Activated CD8-positive, alpha-beta T cell treated with anti-CD3 and anti-CD28 coated beads, Interleukin-2, amount 10 ng/mL, durations not matched to agents 7 days and 5 days (primary cell): ENCODE measurements around the gene C2CD3. TPM values are rescaled to one million over a fixed set of nuclear protein-coding genes. Genes with fewer than 3 reads are reported as not detected.

Source experiments
- ATAC-seq: fragments of 150-1000 bp; cut with Tn5 transposase; one replicate; pipeline ENCODE4 v1.10.0; 2021; ENCODE audit warnings: moderate library complexity
- CTCF ChIA-PET: fragments of 350-600 bp; sonication (Branson Sonifier 250); formaldehyde crosslinking; loops from one replicate; lab custom pipeline; 2021; ENCODE audit warnings: antibody characterized with exemption; lab: Charles Lee
- POLR2A ChIA-PET: fragments of 350-600 bp; sonication (Branson Sonifier 250); formaldehyde crosslinking; loops from one replicate; lab custom pipeline; 2021; ENCODE audit warnings: antibody characterized with exemption; lab: Charles Lee
- DNase-seq: peaks from one replicate; pipeline ENCODE4 v3.0.0-alpha.2; 2020
- H3K27ac Mint-ChIP-seq: one replicate; pipeline ENCODE4 v1.8.0; 2021; ENCODE audit warnings: mild to moderate bottlenecking, mixed read lengths
- H3K27me3 Mint-ChIP-seq: one replicate; pipeline ENCODE4 v1.8.0; 2021; ENCODE audit warnings: low read depth, mixed read lengths
- H3K36me3 Mint-ChIP-seq: one replicate; pipeline ENCODE4 v1.8.0; 2021; ENCODE audit warnings: low read depth, mixed read lengths
- H3K4me1 Mint-ChIP-seq: one replicate; pipeline ENCODE4 v1.8.0; 2021; ENCODE audit warnings: low read depth, mixed read lengths
- H3K4me3 Mint-ChIP-seq: one replicate; pipeline ENCODE4 v1.8.0; 2021; ENCODE audit warnings: mild to moderate bottlenecking, mixed read lengths
- H3K9me3 Mint-ChIP-seq: one replicate; pipeline ENCODE4 v1.8.0; 2022; ENCODE audit warnings: mixed read lengths; ENCODE audit not compliant: insufficient read depth
- total RNA-seq, 2 experiments: library from RNA; stranded (reverse); gene quantifications; one replicate each; pipeline ENCODE4 v1.2.3, GENCODE V29; 2021

Gene C2CD3
- total RNA-seq, 2 experiments from 2014 or later: 36.0 to 44.2 TPM

GRCh38 chr11:74012074-74012809, 158.6 kb downstream of the C2CD3 start:
- no peak for DNase-seq
- ChIA-PET CTCF (interaction anchor here (0.8 to 1.5 kb wide), 3 partner anchors 18 to 159 kb away, joined by 3 to 7 read pairs (median 3); partner anchors contain the start of genes C2CD3 and PPME1), POLR2A (interaction anchor here (1.2 to 6.1 kb wide), 6 partner anchors 10 to 42 kb away, joined by 3 to 51 read pairs (median 7); partner anchors contain the start of gene UCP2)
- Mint-ChIP-seq H3K27me3 (no peaks in the 10 kb centered on the region), H3K27ac (peak overlapping the region; percentile 75), H3K36me3 (peaks cover 36% of the 10 kb centered on the region), H3K4me3 (no peak overlapping the region), H3K9me3 (no peaks in the 10 kb centered on the region), H3K4me1 (peaks cover 65% of the 10 kb centered on the region)
- no peak for ATAC-seq

GRCh38 chr11:74011360-74012073, 159.3 kb downstream of the C2CD3 start:
- POLR2A ChIA-PET: interaction anchor here (1.2 to 6.1 kb wide), 6 partner anchors 9 to 41 kb away, joined by 3 to 51 read pairs (median 7); partner anchors contain the start of gene UCP2
- CTCF ChIA-PET: interaction anchor here (0.8 to 1.6 kb wide), 4 partner anchors 16 to 160 kb away, joined by 3 to 7 read pairs (median 4); partner anchors contain the start of genes C2CD3 and PPME1
- ATAC-seq: peak; percentile 81

GRCh38 chr11:74010306-74011300, 160.2 kb downstream of the C2CD3 start:
- Mint-ChIP-seq H3K27ac (peak overlapping the region; percentile 75), H3K4me3 (no peak overlapping the region), H3K4me1 (peaks cover 79% of the 10 kb centered on the region), H3K36me3 (peaks cover 23% of the 10 kb centered on the region), H3K27me3 (no peaks in the 10 kb centered on the region), H3K9me3 (no peaks in the 10 kb centered on the region)
- ChIA-PET POLR2A (interaction anchor here (1.1 to 6.1 kb wide), 4 partner anchors 8 to 31 kb away, joined by 4 to 51 read pairs (median 14); partner anchors contain the start of gene UCP2), CTCF (interaction anchor here (0.7 to 1.6 kb wide), 4 partner anchors 13 to 30 kb away, joined by 3 to 5 read pairs (median 4); partner anchors contain the start of gene UCP2)
- ATAC-seq (no peak), DNase-seq (no peak)

More at GRCh38 chr11:74011360-74012073, 159.3 kb downstream of the C2CD3 start:
- Mint-ChIP-seq H3K4me3 (no peak overlapping the region), H3K4me1 (peaks cover 70% of the 10 kb centered on the region), H3K9me3 (no peaks in the 10 kb centered on the region), H3K27ac (peak overlapping the region; percentile 75), H3K27me3 (no peaks in the 10 kb centered on the region), H3K36me3 (peaks cover 29% of the 10 kb centered on the region)
- DNase-seq: no peak

- Mint-ChIP-seq H3K36me3 (peaks cover 18% of the 10 kb centered on the region), H3K9me3 (no peaks in the 10 kb centered on the region), H3K27ac (peak overlapping the region; percentile 75), H3K4me1 (peaks cover 79% of the 10 kb centered on the region), H3K27me3 (no peaks in the 10 kb centered on the region), H3K4me3 (no peak overlapping the region)
- POLR2A ChIA-PET: interaction anchor here (1.1 to 6.1 kb wide), 5 partner anchors 14 to 38 kb away, joined by 3 to 51 read pairs (median 21); partner anchors contain the start of gene UCP2
- DNase-seq: no peak
- ATAC-seq: no peak
- CTCF ChIA-PET: interaction anchor here (0.7 to 2.3 kb wide), 6 partner anchors 12 to 46 kb away, joined by 3 to 7 read pairs (median 4); partner anchors contain the start of gene UCP2
Measured at GRCh38 chr11:74009675-74010305, 161.0 kb downstream of the C2CD3 start.

GRCh38 chr11:74009230-74009547, 161.6 kb downstream of the C2CD3 start:
- peak overlapping the region; percentile 76 for H3K27ac Mint-ChIP-seq

GRCh38 chr11:74008373-74009229, 162.2 kb downstream of the C2CD3 start, which contains the start of gene UCP3:
Gene UCP3 (minus strand): TSS chr11:74009085. CDS start chr11:74007042, 2,043 bp downstream.
- ChIA-PET POLR2A (interaction anchor here (1.0 to 2.9 kb wide), 6 partner anchors 13 to 162 kb away, joined by 3 to 33 read pairs (median 4); partner anchors contain the start of genes C2CD3, PPME1 and UCP2), CTCF (interaction anchor here (1.0 to 2.3 kb wide), 5 partner anchors 11 to 45 kb away, joined by 3 to 7 read pairs (median 3); no protein-coding TSS in a partner anchor)
- DNase-seq (no peak), ATAC-seq (no peak)
- H3K4me3 Mint-ChIP-seq: no peak within 1 kb of the TSS
- peak within 1 kb of the TSS; percentile 76 for H3K27ac Mint-ChIP-seq
- H3K9me3 Mint-ChIP-seq: no peaks in the 10 kb centered on the region
- H3K27me3 Mint-ChIP-seq: no peaks in the 10 kb centered on the region
- peaks cover 82% of the 10 kb centered on the region for H3K4me1 Mint-ChIP-seq
- H3K36me3 Mint-ChIP-seq: peaks cover 17% of the 10 kb centered on the region

More at GRCh38 chr11:74009230-74009547, 161.6 kb downstream of the C2CD3 start:
- H3K4me3 Mint-ChIP-seq: no peak overlapping the region
- no peaks in the 10 kb centered on the region for H3K9me3 Mint-ChIP-seq
- no peak for DNase-seq
- H3K4me1 Mint-ChIP-seq: peaks cover 79% of the 10 kb centered on the region
- ChIA-PET CTCF (interaction anchor here (1.0 to 2.3 kb wide), 3 partner anchors 12 to 45 kb away, joined by 3 to 7 read pairs (median 6); no protein-coding TSS in a partner anchor), POLR2A (interaction anchor here (1.1 to 2.9 kb wide), 4 partner anchors 13 to 38 kb away, joined by 3 to 33 read pairs (median 14); partner anchors contain the start of gene UCP2)
- H3K27me3 Mint-ChIP-seq: no peaks in the 10 kb centered on the region
- no peak for ATAC-seq
- peaks cover 16% of the 10 kb centered on the region for H3K36me3 Mint-ChIP-seq

GRCh38 chr11:74007691-74008372, 163.0 kb downstream of the C2CD3 start:
- Mint-ChIP-seq H3K27ac (peak overlapping the region; percentile 76), H3K36me3 (peaks cover 24% of the 10 kb centered on the region), H3K4me1 (peaks cover 87% of the 10 kb centered on the region), H3K27me3 (no peaks in the 10 kb centered on the region), H3K4me3 (no peak overlapping the region), H3K9me3 (no peaks in the 10 kb centered on the region)
- ATAC-seq: no peak
- CTCF ChIA-PET: interaction anchor here (1.0 to 2.3 kb wide), 5 partner anchors 10 to 44 kb away, joined by 3 to 7 read pairs (median 3); no protein-coding TSS in a partner anchor
- POLR2A ChIA-PET: interaction anchor here (0.6 to 2.9 kb wide), 6 partner anchors 12 to 1895 kb away, joined by 3 to 33 read pairs (median 4); partner anchors contain the start of genes ANAPC15, C2CD3, PPME1 and UCP2
- DNase-seq: no peak

- H3K27me3 Mint-ChIP-seq: no peaks in the 10 kb centered on the region
- no peak for ATAC-seq
- H3K27ac Mint-ChIP-seq: peak overlapping the region; percentile 70
- CTCF ChIA-PET: interaction anchor here (1.4 kb wide), 1 partner anchor 12 kb away, joined by 3 read pairs; no protein-coding TSS in a partner anchor
- peaks cover 28% of the 10 kb centered on the region for H3K36me3 Mint-ChIP-seq
- POLR2A ChIA-PET: interaction anchor here (2.5 to 2.9 kb wide), 2 partner anchors 11 to 25 kb away, joined by 26 to 33 read pairs; partner anchors contain the start of gene UCP2
- peaks cover 81% of the 10 kb centered on the region for H3K4me1 Mint-ChIP-seq
- H3K9me3 Mint-ChIP-seq: no peaks in the 10 kb centered on the region
- no peak for DNase-seq
- no peak overlapping the region for H3K4me3 Mint-ChIP-seq
Measured at GRCh38 chr11:74006743-74007304, 164.0 kb downstream of the C2CD3 start.
